Erythroblast (primary cell): Measurements from ENCODE around the gene PTGIS.

ENCODE experiments used
- GATA1 ChIP-seq: IDR thresholded peaks from 2 replicates; pipeline ENCODE4 v1.6.1; 2011; ENCODE audit warnings: low read depth, mild to moderate bottlenecking, control low read depth, low read length, moderate library complexity
- POLR2A ChIP-seq: IDR thresholded peaks from 2 replicates; pipeline ENCODE4 v1.6.1; 2011; ENCODE audit warnings: mild to moderate bottlenecking, low read length

DNA sequence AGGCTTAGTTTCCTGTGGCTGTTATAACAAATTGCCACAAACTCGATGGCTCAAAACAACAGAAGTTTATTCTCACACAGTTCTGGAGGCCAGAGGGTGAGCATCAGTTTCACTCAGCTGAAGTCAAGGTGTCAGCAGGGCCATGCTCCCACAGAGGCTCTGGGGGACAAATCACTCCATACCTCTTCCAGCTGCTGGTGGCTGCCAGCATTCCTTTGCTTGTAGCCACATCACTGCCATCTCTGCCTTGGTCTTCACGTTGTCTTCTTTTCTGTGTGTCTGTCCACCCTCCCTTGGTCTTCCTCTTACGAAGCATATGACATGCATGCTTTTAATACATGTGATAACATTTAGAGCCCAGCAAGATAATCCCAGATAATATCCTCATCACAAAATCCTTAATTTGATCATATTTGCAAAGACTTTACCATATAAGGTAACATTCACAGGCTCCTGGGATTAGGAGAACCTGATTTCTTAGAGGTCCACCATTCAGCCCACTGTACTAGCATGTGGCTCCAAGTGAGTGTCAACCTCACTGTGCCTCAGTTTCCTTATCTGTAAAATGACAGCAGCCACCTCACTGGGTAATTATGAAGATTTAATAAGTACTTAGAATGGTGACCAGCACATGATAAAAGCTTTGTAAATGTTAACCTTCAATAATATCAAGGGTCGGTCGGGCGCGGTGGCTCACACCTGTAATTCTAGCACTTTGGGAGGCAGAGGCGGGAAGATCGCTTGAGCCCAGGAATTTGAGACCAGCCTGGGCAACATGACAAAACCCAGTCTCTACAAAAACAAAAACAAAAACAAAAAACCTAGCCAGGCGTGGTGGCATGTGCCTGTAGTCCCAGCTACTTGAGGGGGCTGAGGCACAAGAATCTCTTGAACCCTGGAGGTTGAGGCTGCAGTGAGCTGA is 14.7 kb upstream of the PTGIS start:
- TF ChIP-seq POLR2A, result no peak
- no peak for TF ChIP-seq GATA1
